Heart left ventricle (tissue), 16 donors: ENCODE results near the gene CFAP299. TPM values are rescaled to one million over a fixed set of nuclear protein-coding genes. Genes with fewer than 3 reads are reported as not detected.

Experiments
- ATAC-seq, 4 donors: fragments of 200-7000 bp; cut with Tn5 transposase; one replicate each; pipeline ENCODE4 v1.9.1; 2020 to 2022; ENCODE audit warnings: moderate library complexity in 4 of 4, mild to moderate bottlenecking in 3 of 4, moderate number of reproducible peaks in 1 of 4
- DNase-seq, 5 donors: peaks; one replicate each; pipeline ENCODE4 v3.0.0-alpha.2; 2020
- H3K27ac ChIP-seq, 12 donors: fragments of 200-600 bp; sonication (generic) in 4 of 12; one replicate each; pipeline versions ENCODE4 v1.5.0 to v1.8.0; 2016 to 2022; ENCODE audit warnings: mild to moderate bottlenecking in 2 of 12
- H3K27me3 ChIP-seq, 9 donors: fragments of 200-600 bp; sonication (generic) in 2 of 9; one replicate each; pipeline versions ENCODE4 v1.5.1 to v1.8.0; 2016 to 2022; ENCODE audit warnings: mild to moderate bottlenecking in 3 of 9
- H3K36me3 ChIP-seq, 9 donors: fragments of 200-600 bp; sonication (generic) in 2 of 9; one replicate each; pipeline versions ENCODE4 v1.5.0 to v1.8.0; 2018 to 2022; ENCODE audit warnings: mild to moderate bottlenecking in 2 of 9
- H3K4me1 ChIP-seq, 12 donors: fragments of 200-600 bp; sonication (generic) in 4 of 12; one replicate each; pipeline versions ENCODE4 v1.5.0 to v1.8.0; 2016 to 2022; ENCODE audit warnings: mild to moderate bottlenecking in 3 of 12
- H3K4me3 ChIP-seq, 12 donors: fragments of 200-600 bp; sonication (generic) in 4 of 12; one replicate each; pipeline versions ENCODE4 v1.5.0 to v1.8.0; 2017 to 2022; ENCODE audit warnings: mild to moderate bottlenecking in 9 of 12, moderate library complexity in 4 of 12
- H3K9me3 ChIP-seq, 12 donors: fragments of 200-600 bp; sonication (generic) in 4 of 12; one replicate each; pipeline versions ENCODE4 v1.5.0 to v1.8.0; 2016 to 2022; ENCODE audit warnings: mild to moderate bottlenecking in 1 of 12
- POLR2A ChIP-seq, 2 donors: fragments of 450-650 bp; IDR thresholded peaks; one replicate each; pipeline ENCODE4 v1.6.1; 2017; ENCODE audit warnings: antibody characterized with exemption in 2 of 2, mild to moderate bottlenecking in 2 of 2, moderate library complexity in 2 of 2
- WGBS, 4 donors: extraction: QIAGEN DNeasy Blood & Tissue Kit in 2 of 4; methylation state at CpG; one replicate each; pipeline versions ENCODE4 v1.1.5 to v1.1.7; 2013 to 2018; 5-methylcytosine and 5-hydroxymethylcytosine counted together
- intact Hi-C, 10 donors: fragments of 100-400 bp; cut with DNase I; formaldehyde crosslinking; loops; one replicate each; pipeline versions ENCODE4 v1.11.1 to v1.14.2; 2022
- polyA plus RNA-seq, 2 donors: library from polyadenylated mRNA; stranded (reverse); fragments of 200-250 nt; gene quantifications; one replicate each; pipeline ENCODE4 v1.2.3, GENCODE V29; 2013
- total RNA-seq, 9 donors: library from RNA; depleted of rRNA in 2 of 9; stranded (reverse); fragments of >200 nt in 2 of 9; fragmentation: NEBNext Ultra II Directional in 3 of 9; extraction: Animal tissue kit (Norgen Biotek cat#: 25700) in 3 of 9; gene quantifications; one replicate each; pipeline versions ENCODE4 v1.1.0 to v1.2.4, GENCODE V29; 2016 to 2023
- TF ChIP-seq, protein P1 (sequence below), 12 donors: fragments of 200-600 bp; sonication (generic) in 4 of 12; IDR thresholded peaks; one replicate each; pipeline versions ENCODE4 v1.5.0 to v1.8.0; 2018 to 2022; ENCODE audit warnings: antibody characterized with exemption in 12 of 12, mild to moderate bottlenecking in 5 of 12
- donor health status: ischemic (EF 13 %, LVEDD 7.1; RV severe dilation, severe dysfunction).
- donor health status: healthy with polysubstance abuse.
- donor health status: DM: no; HTN: yes; CAD: no.
- donor health status: DM: no; HTN: no; CAD: no.
- donor health status: ischemic (EF 25% LVEDD 6.9; RV normal size, moderate dysfunction).
- donor health status: ischemic (EF 25% LVEDD 5.7; RV mildly dilated, moderate dysfunction).
- donor health status: healthy.
- donor health status: DM: yes; HTN: yes; CAD: no.
- donor health status: ischemic (EF 35%, LVEDD 5.7; RV mildly dilated, moderate dysfunction).
- donor health status: nonischemic (EF 11% LVEDD 7.7; RV severe dilation, severe dysfunction).
- donor health status: DM: yes; HTN: yes; CAD: no.
- donor health status: PGD.
- donor health status: ischemic (EF 29% LVEDD 5.4; RV normal size, mild dysfunction).
- donor health status: nonischemic (EF 23%, LVEDD 6.1; RV moderate dilation, normal function).

The CFAP299 gene
- total and polyA plus RNA-seq, 11 donors = 0.25 TPM; not detected in 10

GRCh38 chr4:80462621-80463091 is 127.1 kb downstream of the CFAP299 start:
- Histone ChIP-seq H3K4me1 (no peaks in the 10 kb centered on the region), H3K36me3 (no peaks in the 10 kb centered on the region), H3K4me3 (peak overlapping the region in 4 of 12 donors; percentile 2 to 32 (median 25)), H3K27ac (no peak overlapping the region), H3K9me3 (no peaks in the 10 kb centered on the region), H3K27me3 (no peaks in the 10 kb centered on the region)
- 53 to 63% (median 58%) methylated on average over 2 of the region's 2 CpGs for WGBS, 4 donors
- DNase-seq (no peak), ATAC-seq (no peak)
- intact Hi-C loops = no loop called here
- TF ChIP-seq POLR2A (IDR thresholded peaks at IDR 0.05) = no peak
- TF ChIP-seq, protein P1, sequence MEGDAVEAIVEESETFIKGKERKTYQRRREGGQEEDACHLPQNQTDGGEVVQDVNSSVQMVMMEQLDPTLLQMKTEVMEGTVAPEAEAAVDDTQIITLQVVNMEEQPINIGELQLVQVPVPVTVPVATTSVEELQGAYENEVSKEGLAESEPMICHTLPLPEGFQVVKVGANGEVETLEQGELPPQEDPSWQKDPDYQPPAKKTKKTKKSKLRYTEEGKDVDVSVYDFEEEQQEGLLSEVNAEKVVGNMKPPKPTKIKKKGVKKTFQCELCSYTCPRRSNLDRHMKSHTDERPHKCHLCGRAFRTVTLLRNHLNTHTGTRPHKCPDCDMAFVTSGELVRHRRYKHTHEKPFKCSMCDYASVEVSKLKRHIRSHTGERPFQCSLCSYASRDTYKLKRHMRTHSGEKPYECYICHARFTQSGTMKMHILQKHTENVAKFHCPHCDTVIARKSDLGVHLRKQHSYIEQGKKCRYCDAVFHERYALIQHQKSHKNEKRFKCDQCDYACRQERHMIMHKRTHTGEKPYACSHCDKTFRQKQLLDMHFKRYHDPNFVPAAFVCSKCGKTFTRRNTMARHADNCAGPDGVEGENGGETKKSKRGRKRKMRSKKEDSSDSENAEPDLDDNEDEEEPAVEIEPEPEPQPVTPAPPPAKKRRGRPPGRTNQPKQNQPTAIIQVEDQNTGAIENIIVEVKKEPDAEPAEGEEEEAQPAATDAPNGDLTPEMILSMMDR (IDR thresholded peaks at IDR 0.05) = no peak

GRCh38 chr4:80463509-80463908 is 128.0 kb downstream of the CFAP299 start:
- H3K36me3 ChIP-seq = no peaks in the 10 kb centered on the region
- H3K9me3 ChIP-seq = no peaks in the 10 kb centered on the region
- no peaks in the 10 kb centered on the region for H3K27me3 ChIP-seq
- DNase-seq = no peak
- intact Hi-C loops = no loop called here
- no peak overlapping the region for H3K27ac ChIP-seq
- no peaks in the 10 kb centered on the region for H3K4me1 ChIP-seq
- ATAC-seq = no peak
- H3K4me3 ChIP-seq = no peak overlapping the region
- no peak for TF ChIP-seq POLR2A (IDR thresholded peaks at IDR 0.05)
- TF ChIP-seq, protein P1 (IDR thresholded peaks at IDR 0.05) = no peak
- WGBS, 4 donors = 57 to 69% (median 62%) methylated on average over 4 of the region's 4 CpGs

DNA sequence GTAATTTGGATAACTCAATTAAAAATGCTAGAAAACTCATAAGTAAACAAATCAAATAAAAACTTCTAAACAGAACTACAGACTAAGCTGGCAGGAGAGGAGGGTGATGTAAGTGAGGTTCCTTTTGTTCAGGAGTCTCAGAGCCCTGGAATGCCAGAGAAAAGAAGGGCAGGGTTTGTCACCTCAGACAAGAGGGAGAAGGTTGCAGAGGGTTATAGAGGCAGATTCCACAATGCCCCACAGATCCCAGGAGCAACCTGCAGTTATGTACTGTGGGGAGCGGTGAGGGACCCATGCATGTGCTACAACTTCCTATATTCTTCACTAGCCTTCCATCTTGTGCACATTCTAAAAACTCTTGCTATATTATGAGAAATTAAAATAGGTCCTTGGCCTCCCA is 129.7 kb downstream of the CFAP299 start:
- Histone ChIP-seq H3K4me1 (no peaks in the 10 kb centered on the region), H3K9me3 (no peaks in the 10 kb centered on the region), H3K27ac (no peak overlapping the region), H3K4me3 (no peak overlapping the region), H3K27me3 (no peaks in the 10 kb centered on the region), H3K36me3 (no peaks in the 10 kb centered on the region)
- 83 to 100% (median 94%) methylated on average over 1 of the region's 1 CpG for WGBS, 4 donors
- intact Hi-C loops = no loop called here
- TF ChIP-seq POLR2A (IDR thresholded peaks at IDR 0.05) = no peak
- TF ChIP-seq, protein P1 (IDR thresholded peaks at IDR 0.05) = no peak
- ATAC-seq (no peak), DNase-seq (no peak)

GRCh38 chr4:80465736-80466135 is 130.2 kb downstream of the CFAP299 start:
- WGBS, 4 donors = 75 to 83% (median 79%) methylated on average over 3 of the region's 3 CpGs
- no peaks in the 10 kb centered on the region for H3K36me3 ChIP-seq
- intact Hi-C loops = no loop called here

More at GRCh38 chr4:80465736-80466135, 130.2 kb downstream of the CFAP299 start:
- no peaks in the 10 kb centered on the region for H3K9me3 ChIP-seq
- no peaks in the 10 kb centered on the region for H3K4me1 ChIP-seq
- no peak overlapping the region for H3K27ac ChIP-seq
- DNase-seq (no peak), ATAC-seq (no peak)
- no peak overlapping the region for H3K4me3 ChIP-seq
- no peaks in the 10 kb centered on the region for H3K27me3 ChIP-seq
- TF ChIP-seq, protein P1 (IDR thresholded peaks at IDR 0.05) = no peak
- no peak for TF ChIP-seq POLR2A (IDR thresholded peaks at IDR 0.05)
